ENCODE data around the gene VLDLR. TPM values are rescaled to one million over a fixed set of nuclear protein-coding genes. Genes with fewer than 3 reads are reported as not detected.

VLDLR gene
- total and polyA plus RNA-seq, 2 of the 8 experiments (the other 6 are each of a cell fraction or from before 2014, with no cell fraction given): 24.2 to 49.1 TPM

DNA sequence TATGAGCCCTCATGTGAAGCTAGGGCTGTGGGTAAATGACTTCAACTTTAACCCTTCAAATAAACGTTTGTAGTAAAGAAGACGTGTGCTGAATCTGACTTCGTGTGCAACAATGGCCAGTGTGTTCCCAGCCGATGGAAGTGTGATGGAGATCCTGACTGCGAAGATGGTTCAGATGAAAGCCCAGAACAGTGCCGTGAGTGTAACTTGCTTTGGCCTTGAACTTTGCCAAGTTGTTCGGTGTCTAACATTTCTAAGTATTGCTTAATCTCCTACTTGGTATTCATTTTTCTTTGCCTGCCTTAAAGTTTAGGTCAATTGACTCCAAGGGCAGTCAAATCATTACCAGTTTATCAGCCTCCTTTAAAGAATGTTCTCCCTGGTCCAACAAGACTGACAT lies 18.2 kb downstream of the VLDLR start:
- Histone ChIP-seq H2BK20ac (ENCODE audit: low read length) (no peak overlapping the region), H4K8ac (ENCODE audit: extremely low read depth, insufficient read depth, low read length) (no peak overlapping the region), H3K4me1 (replicated peaks in 1 of 4; ENCODE audit: control insufficient read depth in 3 of 4, insufficient read depth in 4 of 4, low read length in 3 of 4) (no peaks in the 10 kb centered on the region), H3K4me2 (ENCODE audit: insufficient read depth in 1 of 2, low read depth in 2 of 2, low read length in 2 of 2) (no peak overlapping the region), H3K9me3 (ENCODE audit: insufficient read depth in 2 of 2, low read depth in 1 of 2, low read length in 1 of 2) (no peaks in the 10 kb centered on the region), H4K20me1 (replicated peaks in 1 of 2; ENCODE audit: control insufficient read depth in 1 of 2, insufficient read depth in 2 of 2, low read length in 2 of 2) (no peaks in the 10 kb centered on the region), H3K23ac (ENCODE audit: insufficient read length) (no peak overlapping the region), H2BK12ac (ENCODE audit: low read depth, low read length) (no peak overlapping the region), H3K18ac (ENCODE audit: extremely low read depth, low read length) (no peak overlapping the region), H3K4ac (replicated peaks; ENCODE audit: insufficient read length, low read depth, low read length) (no peak overlapping the region), H2BK15ac (ENCODE audit: low read length) (no peak overlapping the region), H3K79me2 (ENCODE audit: control insufficient read depth in 1 of 2, insufficient read depth in 2 of 2, low read length in 2 of 2) (peaks cover 0 to 8% of the 10 kb centered on the region in 2 experiments; a peak in 1 of 4 replicates), H3K27me3 (replicated peaks in 1 of 4; ENCODE audit: control insufficient read depth in 3 of 4, extremely low read depth in 1 of 4, insufficient read depth in 3 of 4, low read length in 3 of 4) (no peaks in the 10 kb centered on the region; a peak in 1 of 7 replicates), H3K56ac (replicated peaks; ENCODE audit: insufficient read length, low read depth, low read length) (no peak overlapping the region), H3K4me3 (ENCODE audit: extremely low read depth in 1 of 4, insufficient read depth in 2 of 4, low read depth in 3 of 4, low read length in 4 of 4) (no peak overlapping the region), H3K9ac (replicated peaks in 1 of 4; ENCODE audit: extremely low read depth in 1 of 4, low read depth in 3 of 4, low read length in 3 of 4) (no peak overlapping the region), H2BK120ac (replicated peaks; ENCODE audit: low read depth, low read length) (no peak overlapping the region), H2BK5ac (ENCODE audit: low read depth, low read length) (no peak overlapping the region), H2AK5ac (ENCODE audit: low read depth, low read length) (no peak overlapping the region), H3K27ac (ENCODE audit: low read depth, low read length) (no peak overlapping the region), H3K36me3 (ENCODE audit: control insufficient read depth in 2 of 4, insufficient read depth in 4 of 4, low read length in 3 of 4) (peaks cover 28 to 76% (median 57%) of the 10 kb centered on the region in 4 experiments), H3K23me2 (ENCODE audit: low read depth, low read length) (no peaks in the 10 kb centered on the region), H3K14ac (ENCODE audit: insufficient read length) (no peak overlapping the region), H4K91ac (replicated peaks; ENCODE audit: insufficient read length, low read length) (no peak overlapping the region), H3K79me1 (ENCODE audit: low read depth, low read length) (peaks cover 2% of the 10 kb centered on the region; the same call in 1 of the 2 replicates), H2AFZ (ENCODE audit: low read length) (no peak overlapping the region), H4K5ac (ENCODE audit: insufficient read length, low read depth, low read length) (no peak overlapping the region)
- ChIA-PET POLR2A (ENCODE audit: partially characterized antibody) (no interaction called here), CTCF (ENCODE audit: partially characterized antibody) (interaction anchor here (0.8 to 1.2 kb wide), 4 partner anchors 11 to 413 kb away, joined by 3 read pairs; no protein-coding TSS in a partner anchor)
- DNase-seq (ENCODE audit: low read depth in 1 of 2, low spot score in 2 of 2) (no peak), FAIRE-seq (no peak)
- 98% methylated on average over 7 of the region's 7 CpGs; no CpG with 5 or more reads in 1 of the 2 experiments for WGBS, 2 experiments (ENCODE audit: extremely low coverage in 1 of 2, insufficient coverage in 1 of 2, insufficient read length in 1 of 2, insufficient replicate concordance in 2 of 2, low coverage in 1 of 2, low lambda C conversion rate in 2 of 2, missing lambda C conversion rate in 1 of 2)
- TF ChIP-seq KDM4A (IDR thresholded peaks at IDR 0.05; ENCODE audit: low read depth, low read length, severe bottlenecking) (no peak), EZH2 (IDR thresholded peaks at IDR 0.05; ENCODE audit: low read depth, low read length, severe bottlenecking) (no peak), EGR1 (IDR thresholded peaks at IDR 0.05; ENCODE audit: borderline replicate concordance, low read depth, low read length) (no peak), KDM5A (IDR thresholded peaks at IDR 0.05; ENCODE audit: low read length) (no peak), HDAC2 (IDR thresholded peaks at IDR 0.05; ENCODE audit: borderline replicate concordance in 1 of 2, low read depth in 2 of 2, low read length in 2 of 2) (no peak), POLR2AphosphoS5 (IDR thresholded peaks at IDR 0.05; ENCODE audit: low read depth, low read length) (no peak), CBX8 (IDR thresholded peaks at IDR 0.05; ENCODE audit: borderline replicate concordance, low read depth, low read length) (no peak), CTBP2 (IDR thresholded peaks at IDR 0.05; ENCODE audit: borderline replicate concordance, insufficient read depth, insufficient read length, low read length) (no peak), RFX5 (IDR thresholded peaks at IDR 0.05; ENCODE audit: borderline replicate concordance, low read depth, low read length) (no peak), E2F6 (IDR thresholded peaks at IDR 0.05) (no peak)
